Parathyroid adenoma (tissue), 2 donors: ENCODE measurements around the gene KATNA1.
"Not testable (repeated sequence)": the region's sequence is repeated elsewhere in the genome, so short reads cannot be mapped to it uniquely, and the experiment has no call there.

Experiments
- H2AFZ ChIP-seq: fragments of 300-600 bp; sonication (generic); one replicate; pipeline ENCODE4 v1.7.0; 2017; ENCODE audit warnings: antibody characterized with exemption, mild to moderate bottlenecking
- H3K27ac ChIP-seq: fragments of 300-600 bp; sonication (generic); one replicate; pipeline ENCODE4 v1.7.0; 2017
- H3K27me3 ChIP-seq: fragments of 300-600 bp; sonication (generic); one replicate; pipeline ENCODE4 v1.7.0; 2017; ENCODE audit warnings: low read length; ENCODE audit not compliant: control insufficient read depth, insufficient read depth
- H3K36me3 ChIP-seq: fragments of 300-600 bp; sonication (generic); one replicate; pipeline ENCODE4 v1.7.0; 2017; ENCODE audit warnings: low read length; ENCODE audit not compliant: control insufficient read depth, insufficient read depth
- H3K4me1 ChIP-seq: fragments of 300-600 bp; sonication (generic); one replicate; pipeline ENCODE4 v1.7.0; 2017; ENCODE audit warnings: control low read depth
- H3K4me2 ChIP-seq: fragments of 300-600 bp; sonication (generic); one replicate; pipeline ENCODE4 v1.7.0; 2017; ENCODE audit warnings: low read length
- H3K4me3 ChIP-seq: fragments of 300-600 bp; sonication (generic); one replicate; pipeline ENCODE4 v1.7.0; 2017; ENCODE audit warnings: low read depth, low read length
- H3K79me2 ChIP-seq: fragments of 300-600 bp; sonication (generic); one replicate; pipeline ENCODE4 v1.7.0; 2017; ENCODE audit warnings: control low read depth
- H3K9ac ChIP-seq: fragments of 300-600 bp; sonication (generic); one replicate; pipeline ENCODE4 v1.7.0; 2017; ENCODE audit warnings: mild to moderate bottlenecking
- H3K9me3 ChIP-seq: fragments of 300-600 bp; sonication (generic); one replicate; pipeline ENCODE4 v1.7.0; 2017; ENCODE audit warnings: low read length; ENCODE audit not compliant: control insufficient read depth
- TF ChIP-seq, protein P1 (sequence below): fragments of 300-600 bp; sonication (generic); IDR thresholded peaks from one replicate; pipeline ENCODE4 v1.7.0; 2017; ENCODE audit warnings: antibody characterized with exemption, mild to moderate bottlenecking
- donor health status: primary hyperparathyroidism.

Gene KATNA1

DNA sequence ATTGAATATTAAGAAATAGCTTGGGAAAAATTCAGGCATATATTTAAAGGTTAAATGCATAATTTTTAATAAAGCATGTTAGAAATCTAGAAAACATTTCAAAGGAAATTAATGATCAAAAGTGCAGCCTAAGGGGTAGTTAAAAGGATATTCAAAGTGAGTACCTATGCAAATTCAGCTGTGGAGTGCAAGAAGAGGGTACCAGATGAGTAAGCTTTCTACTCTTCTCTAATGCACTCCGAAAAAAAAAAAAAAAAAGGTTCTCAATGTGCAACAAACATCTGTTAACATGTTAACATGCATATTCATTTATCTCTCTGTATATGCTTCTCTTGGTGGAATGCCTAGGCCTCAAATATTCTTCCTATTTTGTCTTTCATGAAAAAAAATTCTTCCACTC is 32.0 kb upstream of the KATNA1 start:
- Histone ChIP-seq H3K79me2 (peaks cover 3% of the 10 kb centered on the region), H3K4me1 (no peaks in the 10 kb centered on the region), H3K4me2 (no peak overlapping the region), H2AFZ (no peak overlapping the region), H3K27me3 (no peaks in the 10 kb centered on the region), H3K36me3 (no peaks in the 10 kb centered on the region), H3K27ac (no peak overlapping the region), H3K4me3 (no peak overlapping the region), H3K9me3 (no peaks in the 10 kb centered on the region), H3K9ac (no peak overlapping the region)
- TF ChIP-seq, protein P1, sequence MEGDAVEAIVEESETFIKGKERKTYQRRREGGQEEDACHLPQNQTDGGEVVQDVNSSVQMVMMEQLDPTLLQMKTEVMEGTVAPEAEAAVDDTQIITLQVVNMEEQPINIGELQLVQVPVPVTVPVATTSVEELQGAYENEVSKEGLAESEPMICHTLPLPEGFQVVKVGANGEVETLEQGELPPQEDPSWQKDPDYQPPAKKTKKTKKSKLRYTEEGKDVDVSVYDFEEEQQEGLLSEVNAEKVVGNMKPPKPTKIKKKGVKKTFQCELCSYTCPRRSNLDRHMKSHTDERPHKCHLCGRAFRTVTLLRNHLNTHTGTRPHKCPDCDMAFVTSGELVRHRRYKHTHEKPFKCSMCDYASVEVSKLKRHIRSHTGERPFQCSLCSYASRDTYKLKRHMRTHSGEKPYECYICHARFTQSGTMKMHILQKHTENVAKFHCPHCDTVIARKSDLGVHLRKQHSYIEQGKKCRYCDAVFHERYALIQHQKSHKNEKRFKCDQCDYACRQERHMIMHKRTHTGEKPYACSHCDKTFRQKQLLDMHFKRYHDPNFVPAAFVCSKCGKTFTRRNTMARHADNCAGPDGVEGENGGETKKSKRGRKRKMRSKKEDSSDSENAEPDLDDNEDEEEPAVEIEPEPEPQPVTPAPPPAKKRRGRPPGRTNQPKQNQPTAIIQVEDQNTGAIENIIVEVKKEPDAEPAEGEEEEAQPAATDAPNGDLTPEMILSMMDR, result no peak

DNA sequence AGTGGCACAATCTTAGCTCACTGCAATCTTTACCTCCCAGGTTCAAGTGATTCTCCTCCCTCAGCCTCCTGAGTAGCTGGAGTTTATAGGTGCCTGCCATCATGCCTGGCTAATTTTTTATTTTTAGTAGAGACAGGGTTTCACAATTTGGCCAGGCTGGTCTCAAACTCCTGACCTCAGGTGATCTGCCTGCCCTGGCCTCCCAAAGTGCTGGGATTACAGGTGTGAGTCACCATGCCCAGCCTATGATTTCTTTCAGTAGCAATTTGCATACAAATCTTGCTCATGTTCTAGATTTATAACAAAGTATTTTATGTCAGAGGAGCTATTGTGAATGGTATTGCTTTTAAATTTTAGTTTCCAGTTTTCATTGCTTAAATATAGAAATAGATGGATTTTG is 23.8 kb upstream of the KATNA1 start:
- not testable (repeated sequence) for H3K4me1 ChIP-seq, H3K9me3 ChIP-seq, H3K4me2 ChIP-seq, H3K4me3 ChIP-seq, H3K27me3 ChIP-seq, H3K27ac ChIP-seq, H3K36me3 ChIP-seq, H3K79me2 ChIP-seq, H3K9ac ChIP-seq, H2AFZ ChIP-seq

DNA sequence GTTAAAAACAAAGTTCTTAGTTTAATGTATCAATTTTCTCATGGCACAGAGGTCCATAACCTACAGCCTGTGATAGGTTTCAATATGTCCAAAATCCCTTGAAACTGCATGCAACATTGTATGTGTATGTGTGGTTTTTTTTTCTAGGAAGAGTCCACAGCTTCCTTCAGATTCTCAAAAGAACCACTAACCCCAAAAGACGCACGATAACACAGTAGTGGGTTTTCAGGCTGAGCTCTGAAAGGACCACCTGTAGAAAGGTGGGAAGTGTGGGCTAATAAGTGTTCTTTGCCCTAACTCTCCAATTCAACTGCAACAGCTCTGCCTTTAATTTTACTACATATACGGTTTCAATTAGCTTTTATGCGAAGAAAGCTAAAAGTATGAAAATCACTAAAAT is 11.5 kb upstream of the KATNA1 start:
- Histone ChIP-seq H3K9me3 (no peaks in the 10 kb centered on the region), H3K27me3 (no peaks in the 10 kb centered on the region), H3K4me1 (no peaks in the 10 kb centered on the region), H3K27ac (no peak overlapping the region), H3K4me3 (no peak overlapping the region), H2AFZ (no peak overlapping the region), H3K36me3 (no peaks in the 10 kb centered on the region), H3K79me2 (no peaks in the 10 kb centered on the region), H3K9ac (no peak overlapping the region), H3K4me2 (no peak overlapping the region)
- TF ChIP-seq, protein P1, result no peak

DNA sequence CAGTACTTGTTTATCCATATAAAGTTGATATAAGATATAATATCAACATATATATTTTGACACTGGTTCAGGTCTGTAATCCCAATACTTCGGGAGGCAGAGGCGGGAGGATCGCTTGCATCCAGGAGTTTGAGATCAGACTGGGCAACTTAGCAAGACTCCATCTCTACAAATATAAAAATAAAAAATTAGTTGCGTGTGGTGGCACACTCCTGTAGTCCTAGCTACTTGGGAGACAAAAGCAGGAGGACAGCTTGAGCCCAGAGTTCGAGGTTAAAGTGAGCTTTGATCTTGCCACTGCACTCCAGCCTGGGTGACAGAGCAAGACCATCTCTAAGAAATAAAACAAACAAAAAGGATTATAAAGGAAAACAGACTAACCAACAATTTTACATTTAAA is 8.9 kb upstream of the KATNA1 start:
- H3K27me3 ChIP-seq, result no peaks in the 10 kb centered on the region
- H3K4me1 ChIP-seq, result no peaks in the 10 kb centered on the region
- no peak overlapping the region for H3K4me2 ChIP-seq
- H2AFZ ChIP-seq, result no peak overlapping the region
- TF ChIP-seq, protein P1, result no peak
- H3K9ac ChIP-seq, result no peak overlapping the region
- H3K9me3 ChIP-seq, result no peaks in the 10 kb centered on the region
- no peak overlapping the region for H3K27ac ChIP-seq
- no peaks in the 10 kb centered on the region for H3K36me3 ChIP-seq
- H3K4me3 ChIP-seq, result no peak overlapping the region
- H3K79me2 ChIP-seq, result no peaks in the 10 kb centered on the region

DNA sequence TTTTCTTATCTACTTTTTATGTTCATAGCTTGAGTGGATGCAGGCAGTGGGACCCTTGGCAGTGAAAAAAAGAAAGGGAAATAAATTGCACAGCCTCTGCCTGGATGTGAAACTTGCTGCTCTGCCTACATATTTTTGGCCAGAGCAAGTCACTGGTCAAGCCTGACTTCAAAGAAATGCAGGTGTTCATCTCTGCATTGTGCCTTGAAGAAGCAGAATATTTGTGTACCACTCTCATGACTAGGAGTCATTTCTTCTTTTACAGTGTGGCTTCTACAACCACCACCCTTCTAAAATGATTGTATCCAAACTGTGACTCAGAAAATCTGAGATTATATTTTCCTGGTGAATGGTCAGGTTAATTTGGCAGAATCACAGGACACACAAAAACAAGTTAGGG is 2.5 kb upstream of the KATNA1 start:
- no peaks in the 10 kb centered on the region for H3K36me3 ChIP-seq
- no peaks in the 10 kb centered on the region for H3K9me3 ChIP-seq
- H3K79me2 ChIP-seq, result peaks cover 4% of the 10 kb centered on the region
- TF ChIP-seq, protein P1, result no peak
- H3K4me2 ChIP-seq, result no peak overlapping the region
- H2AFZ ChIP-seq, result no peak overlapping the region
- peaks cover 3% of the 10 kb centered on the region for H3K4me1 ChIP-seq
- no peak overlapping the region for H3K9ac ChIP-seq
- no peak overlapping the region for H3K4me3 ChIP-seq
- no peak overlapping the region for H3K27ac ChIP-seq
- H3K27me3 ChIP-seq, result no peaks in the 10 kb centered on the region
